ENCODE data around the gene OBSCN.

The OBSCN gene

GRCh38 chr1:228287541-228288425 is 79.9 kb downstream of the OBSCN start:
- no peak for DNase-seq (ENCODE audit: low spot score)
- H3K27ac ChIP-seq: no peak overlapping the region
- ChIA-PET CTCF (no interaction called here), POLR2A (ENCODE audit: low non-redundant PET) (no interaction called here)
- no peak for TF ChIP-seq CTCF (conservative IDR thresholded peaks at IDR 0.05; ENCODE audit: low read depth)

DNA sequence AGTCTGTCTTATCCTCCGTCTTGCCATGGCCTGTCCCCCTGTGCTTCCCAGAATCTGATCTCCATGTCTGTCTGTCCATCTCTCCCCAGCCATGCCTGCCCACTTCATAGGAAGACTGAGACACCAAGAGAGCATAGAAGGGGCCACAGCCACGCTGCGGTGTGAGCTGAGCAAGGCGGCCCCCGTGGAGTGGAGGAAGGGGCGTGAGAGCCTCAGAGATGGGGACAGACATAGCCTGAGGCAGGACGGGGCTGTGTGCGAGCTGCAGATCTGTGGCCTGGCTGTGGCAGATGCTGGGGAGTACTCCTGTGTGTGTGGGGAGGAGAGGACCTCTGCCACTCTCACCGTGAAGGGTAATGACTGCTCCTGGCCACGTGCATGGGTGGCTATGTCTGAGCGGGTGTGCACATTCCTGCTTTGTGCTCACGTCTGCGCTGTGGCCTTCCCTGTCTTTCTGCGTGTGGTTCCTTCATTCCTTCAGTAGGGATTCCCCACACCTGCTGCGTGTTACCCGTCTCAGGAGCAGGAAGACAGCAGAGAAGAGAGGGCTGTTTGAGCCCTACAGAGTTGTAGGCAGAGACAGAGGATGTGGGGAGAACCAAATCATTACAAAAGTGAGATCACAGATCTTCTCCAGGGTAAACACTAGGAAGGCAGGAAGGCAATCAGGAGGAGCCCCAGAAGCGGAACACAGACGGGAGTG is 80.8 kb downstream of the OBSCN start:
- H3K27ac ChIP-seq: no peak overlapping the region
- no peak for DNase-seq (ENCODE audit: low spot score)
- POLR2A ChIA-PET (ENCODE audit: low non-redundant PET): no interaction called here
- TF ChIP-seq CTCF (conservative IDR thresholded peaks at IDR 0.05; ENCODE audit: low read depth): no peak
- CTCF ChIA-PET: no interaction called here

GRCh38 chr1:228289239-228289849 is 81.5 kb downstream of the OBSCN start:
- DNase-seq (ENCODE audit: low spot score): no peak
- H3K27ac ChIP-seq: no peak overlapping the region
- ChIA-PET CTCF (no interaction called here), POLR2A (ENCODE audit: low non-redundant PET) (no interaction called here)
- no peak for TF ChIP-seq CTCF (conservative IDR thresholded peaks at IDR 0.05; ENCODE audit: low read depth)

DNA sequence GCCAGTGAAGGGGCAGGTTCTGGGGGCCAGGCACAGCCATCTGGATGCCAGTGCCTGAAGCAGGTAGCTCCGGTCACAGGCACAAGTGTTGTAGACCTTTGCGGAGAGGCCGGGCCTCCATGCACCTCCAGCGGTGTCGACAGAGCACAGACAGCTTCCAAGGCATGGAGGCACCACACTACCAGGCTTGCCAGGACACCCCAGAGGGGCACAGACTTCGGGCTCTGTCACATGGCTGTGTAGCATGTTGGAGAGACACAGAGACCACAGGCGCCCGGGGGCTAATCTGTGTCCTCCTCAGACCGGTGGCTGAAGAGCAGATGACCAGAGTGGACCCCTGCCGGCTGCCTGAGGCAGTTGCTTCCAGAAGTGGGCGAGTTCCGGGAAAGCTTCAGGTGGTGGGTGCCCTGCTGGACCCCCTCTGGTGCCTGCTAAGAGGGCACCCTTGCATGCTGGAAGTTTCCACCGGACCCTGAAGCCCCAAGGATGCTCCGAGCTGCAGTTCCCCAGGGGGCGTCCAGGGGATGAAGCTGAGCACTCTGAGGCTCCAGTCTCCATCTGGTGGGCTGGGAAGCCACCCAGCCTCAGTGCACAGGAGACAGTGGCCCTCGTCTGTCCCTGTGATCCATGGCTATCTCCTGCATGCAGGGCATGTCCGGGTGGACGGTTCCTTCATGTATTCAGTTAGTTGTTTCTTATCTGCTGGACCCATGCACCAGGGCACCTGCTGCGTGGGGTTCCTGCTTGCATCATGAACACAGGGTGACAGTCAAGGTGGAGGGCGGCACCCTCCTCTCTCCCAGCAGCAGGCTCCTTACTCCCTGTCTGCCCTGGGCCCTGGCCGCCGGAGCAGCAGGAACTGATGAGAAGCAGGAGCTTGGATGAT is 82.4 kb downstream of the OBSCN start:
- no peak overlapping the region for H3K27ac ChIP-seq
- ChIA-PET POLR2A (ENCODE audit: low non-redundant PET) (no interaction called here), CTCF (interaction anchor here (0.6 to 1.1 kb wide), 3 partner anchors 12 to 704 kb away, joined by 3 to 5 read pairs (median 4); no protein-coding TSS in a partner anchor)
- no peak for TF ChIP-seq CTCF (conservative IDR thresholded peaks at IDR 0.05; ENCODE audit: low read depth)
- no peak for DNase-seq (ENCODE audit: low spot score)

GRCh38 chr1:228291906-228292608 is 84.2 kb downstream of the OBSCN start:
- ChIA-PET POLR2A (ENCODE audit: low non-redundant PET) (no interaction called here), CTCF (no interaction called here)
- DNase-seq (ENCODE audit: low spot score): no peak
- no peak overlapping the region for H3K27ac ChIP-seq
- no peak for TF ChIP-seq CTCF (conservative IDR thresholded peaks at IDR 0.05; ENCODE audit: low read depth)
